HK-2 (cell line): Measurements from ENCODE around the gene ELP4.
"Not testable (repeated sequence)": the region's sequence is repeated elsewhere in the genome, so short reads cannot be mapped to it uniquely, and the experiment has no call there.

ENCODE experiments used
- DNase-seq: peaks from one replicate; pipeline ENCODE4 v3.0.0-alpha.2; 2018; ENCODE audit not compliant: unreplicated experiment

ELP4 gene

GRCh38 chr11:31706357-31706756 is 196.8 kb downstream of the ELP4 start:
- no peak for DNase-seq

- no peak for DNase-seq
These were observed 201.6 kb downstream of the ELP4 start for GRCh38 chr11:31711137-31711536.

- no peak for DNase-seq
These were observed 203.3 kb downstream of the ELP4 start for GRCh38 chr11:31712851-31713250.

- no peak for DNase-seq
These were observed 205.3 kb downstream of the ELP4 start for GRCh38 chr11:31714840-31715239.

- no peak for DNase-seq
These were observed 210.7 kb downstream of the ELP4 start for GRCh38 chr11:31720225-31720624.

GRCh38 chr11:31720671-31721365 is 211.3 kb downstream of the ELP4 start:
- no peak for DNase-seq

- DNase-seq: no peak
These were observed 213.2 kb downstream of the ELP4 start for GRCh38 chr11:31722754-31723153.

- DNase-seq: no peak
These were observed 215.6 kb downstream of the ELP4 start for GRCh38 chr11:31725176-31725575.

GRCh38 chr11:31728432-31728831 is 218.9 kb downstream of the ELP4 start:
- no peak for DNase-seq

- DNase-seq: no peak
These were observed 230.6 kb downstream of the ELP4 start for GRCh38 chr11:31740131-31740530.

- DNase-seq: not testable (repeated sequence)
These were observed 231.3 kb downstream of the ELP4 start for GRCh38 chr11:31740731-31741368.

GRCh38 chr11:31747581-31747980 is 238.0 kb downstream of the ELP4 start:
- no peak for DNase-seq

GRCh38 chr11:31757260-31757835 is 247.8 kb downstream of the ELP4 start:
- DNase-seq: no peak

- DNase-seq: no peak
These were observed 252.1 kb downstream of the ELP4 start for GRCh38 chr11:31761636-31762035.

- no peak for DNase-seq
These were observed 253.7 kb downstream of the ELP4 start for GRCh38 chr11:31763296-31763695.

GRCh38 chr11:31764261-31764660 is 254.7 kb downstream of the ELP4 start:
- no peak for DNase-seq

- no peak for DNase-seq
These were observed 255.2 kb downstream of the ELP4 start for GRCh38 chr11:31764766-31765165.

- DNase-seq: no peak
These were observed 257.5 kb downstream of the ELP4 start for GRCh38 chr11:31767066-31767465.

GRCh38 chr11:31767685-31768084 is 258.1 kb downstream of the ELP4 start:
- DNase-seq: no peak

- no peak for DNase-seq
These were observed 259.4 kb downstream of the ELP4 start for GRCh38 chr11:31768749-31769640.

- no peak for DNase-seq
These were observed 260.6 kb downstream of the ELP4 start for GRCh38 chr11:31770011-31770700.

- DNase-seq: no peak
These were observed 262.8 kb downstream of the ELP4 start for GRCh38 chr11:31772412-31772811.
